Stimulated activated naive CD8-positive, alpha-beta T cell treated with anti-CD3 and anti-CD28 coated beads, Interleukin-15, amount 100 ng/mL, for 72 hours (primary cell): ENCODE measurements around the gene LY6G6F.
"Not testable (repeated sequence)": the region's sequence is repeated elsewhere in the genome, so short reads cannot be mapped to it uniquely, and the experiment has no call there.

Experiments used
- ATAC-seq: fragments of 150-1000 bp; cut with Tn5 transposase; 2 replicates; pipeline ENCODE4 v1.10.0; 2021; ENCODE audit warnings: mild to moderate bottlenecking, moderate library complexity
- DNase-seq, 2 donors: peaks; one replicate each; pipeline ENCODE4 v3.0.0; 2021 to 2022
- H3K27ac Mint-ChIP-seq, 2 donors: one replicate each; pipeline ENCODE4 v1.8.0; 2022; ENCODE audit warnings: mild to moderate bottlenecking in 2 of 2, mixed read lengths in 2 of 2, moderate library complexity in 2 of 2
- H3K27me3 Mint-ChIP-seq: one replicate; pipeline ENCODE4 v1.8.0; 2022; ENCODE audit warnings: mixed read lengths
- H3K4me1 Mint-ChIP-seq: one replicate; pipeline ENCODE4 v1.8.0; 2022; ENCODE audit warnings: mild to moderate bottlenecking, mixed read lengths
- H3K4me3 Mint-ChIP-seq, 2 donors: one replicate each; pipeline ENCODE4 v1.8.0; 2022; ENCODE audit warnings: mild to moderate bottlenecking in 2 of 2, mixed read lengths in 2 of 2, moderate library complexity in 1 of 2
- H3K9me3 Mint-ChIP-seq, 2 donors: one replicate each; pipeline ENCODE4 v1.8.0; 2022; ENCODE audit warnings: mixed read lengths in 2 of 2

The LY6G6F gene

GRCh38 chr6:31690231-31691077, 16.2 kb upstream of the LY6G6F start:
- no peaks in the 10 kb centered on the region for H3K27me3 Mint-ChIP-seq
- no peak for ATAC-seq
- peak overlapping the region; percentile 57 to 59 for H3K27ac Mint-ChIP-seq
- no peak for DNase-seq
- H3K4me1 Mint-ChIP-seq = peaks cover 13% of the 10 kb centered on the region
- no peak overlapping the region for H3K4me3 Mint-ChIP-seq
- no peaks in the 10 kb centered on the region for H3K9me3 Mint-ChIP-seq

GRCh38 chr6:31691078-31691463, 15.6 kb upstream of the LY6G6F start:
- H3K4me1 Mint-ChIP-seq = peaks cover 13% of the 10 kb centered on the region
- H3K4me3 Mint-ChIP-seq = no peak overlapping the region
- no peak overlapping the region for H3K27ac Mint-ChIP-seq
- no peaks in the 10 kb centered on the region for H3K27me3 Mint-ChIP-seq
- no peak for ATAC-seq
- no peaks in the 10 kb centered on the region for H3K9me3 Mint-ChIP-seq
- DNase-seq = no peak

GRCh38 chr6:31691564-31692108, 15.0 kb upstream of the LY6G6F start:
- Mint-ChIP-seq H3K4me3 (no peak overlapping the region), H3K27ac (peak overlapping the region; percentile 21 to 63), H3K9me3 (no peaks in the 10 kb centered on the region), H3K4me1 (peaks cover 13% of the 10 kb centered on the region), H3K27me3 (no peaks in the 10 kb centered on the region)
- no peak for ATAC-seq
- no peak for DNase-seq

GRCh38 chr6:31692353-31692752, 14.3 kb upstream of the LY6G6F start:
- Mint-ChIP-seq H3K4me3 (no peak overlapping the region), H3K9me3 (no peaks in the 10 kb centered on the region), H3K27me3 (no peaks in the 10 kb centered on the region), H3K4me1 (peaks cover 15% of the 10 kb centered on the region), H3K27ac (no peak overlapping the region)
- no peak for ATAC-seq
- DNase-seq = no peak

- ATAC-seq = no peak
- Mint-ChIP-seq H3K27me3 (no peaks in the 10 kb centered on the region), H3K27ac (no peak overlapping the region), H3K9me3 (no peaks in the 10 kb centered on the region), H3K4me1 (peaks cover 20% of the 10 kb centered on the region), H3K4me3 (no peak overlapping the region)
- no peak for DNase-seq
Observed at GRCh38 chr6:31692886-31693285, 13.8 kb upstream of the LY6G6F start.

- Mint-ChIP-seq H3K4me1 (peaks cover 22% of the 10 kb centered on the region), H3K9me3 (no peaks in the 10 kb centered on the region), H3K27me3 (no peaks in the 10 kb centered on the region), H3K4me3 (no peak overlapping the region), H3K27ac (no peak overlapping the region)
- DNase-seq (no peak), ATAC-seq (no peak)
Observed at GRCh38 chr6:31693535-31693934, 13.1 kb upstream of the LY6G6F start.

- Mint-ChIP-seq H3K4me1 (peaks cover 25% of the 10 kb centered on the region), H3K9me3 (no peaks in the 10 kb centered on the region), H3K27ac (peak overlapping the region in 1 of 2 donors; percentile 36), H3K4me3 (no peak overlapping the region), H3K27me3 (no peaks in the 10 kb centered on the region)
- DNase-seq = no peak
- no peak for ATAC-seq
Observed at GRCh38 chr6:31697555-31697954, 9.1 kb upstream of the LY6G6F start.

- Mint-ChIP-seq H3K27me3 (no peaks in the 10 kb centered on the region), H3K27ac (no peak overlapping the region), H3K4me3 (peak overlapping the region; percentile 27 to 38), H3K9me3 (no peaks in the 10 kb centered on the region), H3K4me1 (peaks cover 33% of the 10 kb centered on the region)
- no peak for ATAC-seq
- no peak for DNase-seq
Observed at GRCh38 chr6:31700740-31701401, 5.8 kb upstream of the LY6G6F start.

GRCh38 chr6:31701666-31702404, 4.8 kb upstream of the LY6G6F start:
- ATAC-seq (no peak), DNase-seq (no peak)
- Mint-ChIP-seq H3K27me3 (no peaks in the 10 kb centered on the region), H3K4me3 (peak overlapping the region; percentile 96), H3K9me3 (no peaks in the 10 kb centered on the region), H3K4me1 (peaks cover 33% of the 10 kb centered on the region), H3K27ac (peak overlapping the region; percentile 91 to 98)

GRCh38 chr6:31702405-31702818, 4.3 kb upstream of the LY6G6F start:
- peak overlapping the region; percentile 96 for H3K4me3 Mint-ChIP-seq
- H3K4me1 Mint-ChIP-seq = peaks cover 31% of the 10 kb centered on the region
- H3K27me3 Mint-ChIP-seq = no peaks in the 10 kb centered on the region
- ATAC-seq = peak; percentile 22
- no peak for DNase-seq
- H3K9me3 Mint-ChIP-seq = no peaks in the 10 kb centered on the region
- H3K27ac Mint-ChIP-seq = peak overlapping the region; percentile 91 to 98

GRCh38 chr6:31702819-31703716, 3.6 kb upstream of the LY6G6F start, which contains the start of gene ABHD16A:
TSS of gene ABHD16A (minus strand) at chr6:31703324. CDS start at chr6:31703281, 43 bp downstream.
- DNase-seq = peak; percentile 95 to 97
- H3K27me3 Mint-ChIP-seq = no peaks in the 10 kb centered on the region
- peak within 1 kb of the TSS; percentile 91 to 98 for H3K27ac Mint-ChIP-seq
- peak; percentile 98 for ATAC-seq
- H3K9me3 Mint-ChIP-seq = no peaks in the 10 kb centered on the region
- H3K4me3 Mint-ChIP-seq = peak within 1 kb of the TSS; percentile 96
- H3K4me1 Mint-ChIP-seq = peaks cover 25% of the 10 kb centered on the region

- ATAC-seq = no peak
- Mint-ChIP-seq H3K9me3 (no peaks in the 10 kb centered on the region), H3K4me1 (peaks cover 24% of the 10 kb centered on the region), H3K4me3 (no peak overlapping the region), H3K27ac (no peak overlapping the region), H3K27me3 (no peaks in the 10 kb centered on the region)
- DNase-seq = no peak
Observed at GRCh38 chr6:31705931-31706330, 735 bp upstream of the LY6G6F start.

- peaks cover 7% of the 10 kb centered on the region for H3K27me3 Mint-ChIP-seq
- peaks cover 15% of the 10 kb centered on the region for H3K4me1 Mint-ChIP-seq
- ATAC-seq (no peak), DNase-seq (no peak)
- no peak overlapping the region for H3K4me3 Mint-ChIP-seq
- no peak overlapping the region for H3K27ac Mint-ChIP-seq
- no peaks in the 10 kb centered on the region for H3K9me3 Mint-ChIP-seq
Observed at GRCh38 chr6:31707701-31708100, 1.0 kb downstream of the LY6G6F start.

GRCh38 chr6:31708224-31708623, 1.6 kb downstream of the LY6G6F start:
- Mint-ChIP-seq H3K27ac (no peak overlapping the region), H3K4me1 (peaks cover 14% of the 10 kb centered on the region), H3K9me3 (no peaks in the 10 kb centered on the region), H3K4me3 (no peak overlapping the region), H3K27me3 (peaks cover 7% of the 10 kb centered on the region)
- ATAC-seq = no peak
- no peak for DNase-seq

- not testable (repeated sequence) for H3K27me3 Mint-ChIP-seq, ATAC-seq, DNase-seq, H3K27ac Mint-ChIP-seq, H3K9me3 Mint-ChIP-seq, H3K4me3 Mint-ChIP-seq
- H3K4me1 Mint-ChIP-seq = peaks cover 12% of the 10 kb centered on the region
Observed at GRCh38 chr6:31709157-31709556, 2.5 kb downstream of the LY6G6F start.
